Measurements from ENCODE around the gene CSE1L. TPM values are rescaled to one million over a fixed set of nuclear protein-coding genes. Genes with fewer than 3 reads are reported as not detected.
"Not testable (repeated sequence)": the region's sequence is repeated elsewhere in the genome, so short reads cannot be mapped to it uniquely, and the experiment has no call there.

The CSE1L gene
- total RNA-seq, 1 experiment from 2014 or later = 246 TPM

GRCh38 chr20:49078310-49078709 lies 32.2 kb downstream of the CSE1L start:
- Histone ChIP-seq H3K4ac (ENCODE audit: low read depth, low read length) (no peak overlapping the region), H2BK15ac (ENCODE audit: low read depth, low read length) (no peak overlapping the region), H2BK5ac (ENCODE audit: insufficient read length, low read length) (no peak overlapping the region), H3K79me2 (ENCODE audit: insufficient read depth, low read length) (no peaks in the 10 kb centered on the region), H3K4me2 (ENCODE audit: insufficient read depth, insufficient read length, low read length) (no peak overlapping the region), H3T11ph (ENCODE audit: low read length) (no peak overlapping the region), H3K27ac (ENCODE audit: insufficient read length, low read depth, low read length) (no peak overlapping the region), H3K23me2 (ENCODE audit: insufficient read length, low read depth, low read length, poor library complexity, severe bottlenecking) (no peaks in the 10 kb centered on the region), H3K9me3 (ENCODE audit: control insufficient read depth, low read depth, low read length) (no peaks in the 10 kb centered on the region), H3K56ac (ENCODE audit: insufficient read length, low read depth, low read length) (no peak overlapping the region), H4K5ac (ENCODE audit: insufficient read length, low read depth, low read length) (no peak overlapping the region), H2AFZ (ENCODE audit: low read length) (no peak overlapping the region), H2BK120ac (ENCODE audit: low read depth, low read length, poor library complexity, severe bottlenecking) (no peak overlapping the region), H4K8ac (replicated peaks; ENCODE audit: insufficient read length, low read depth, low read length) (no peak overlapping the region), H3K79me1 (ENCODE audit: insufficient read depth, low read depth, low read length, poor library complexity, severe bottlenecking) (no peaks in the 10 kb centered on the region), H3K27me3 (ENCODE audit: insufficient read depth, low read length) (no peaks in the 10 kb centered on the region), H3K4me1 (ENCODE audit: insufficient read depth, low read length) (no peaks in the 10 kb centered on the region), H2BK12ac (ENCODE audit: insufficient read length, low read depth, low read length) (no peak overlapping the region), H3K9ac (ENCODE audit: extremely low read depth, insufficient read length, low read length) (no peak overlapping the region), H3K23ac (ENCODE audit: insufficient read length, low read depth, low read length) (no peak overlapping the region), H3K14ac (ENCODE audit: insufficient read depth, low read length) (no peak overlapping the region), H2BK20ac (ENCODE audit: low read depth, low read length, poor library complexity, severe bottlenecking) (no peak overlapping the region), H3K18ac (ENCODE audit: insufficient read length, low read depth, low read length) (no peak overlapping the region), H4K20me1 (ENCODE audit: control insufficient read depth, insufficient read depth, insufficient read length) (no peaks in the 10 kb centered on the region), H4K91ac (ENCODE audit: insufficient read length, low read depth, low read length) (no peak overlapping the region), H2AK5ac (ENCODE audit: insufficient read length, low read length) (no peak overlapping the region)
- H3K4me3 Mint-ChIP-seq = no peak overlapping the region
- no peak overlapping the region for H3K27ac Mint-ChIP-seq
- H3K27me3 Mint-ChIP-seq (ENCODE audit: low read depth) = no peaks in the 10 kb centered on the region
- TF ChIP-seq CTCF (conservative IDR thresholded peaks at IDR 0.05) = no peak
- H3K36me3 Mint-ChIP-seq (ENCODE audit: insufficient read depth in 1 of 3, low read depth in 3 of 3) = peaks cover 37 to 97% (median 94%) of the 10 kb centered on the region in 3 experiments; a peak in 6 of 7 replicates
- H3K4me1 Mint-ChIP-seq = no peaks in the 10 kb centered on the region
- no peak for DNase-seq
- no peaks in the 10 kb centered on the region for H3K9me3 Mint-ChIP-seq
- no CpG with 5 or more reads among the region's 3 CpGs for WGBS (ENCODE audit: extremely low coverage, insufficient read length, low lambda C conversion rate)

DNA sequence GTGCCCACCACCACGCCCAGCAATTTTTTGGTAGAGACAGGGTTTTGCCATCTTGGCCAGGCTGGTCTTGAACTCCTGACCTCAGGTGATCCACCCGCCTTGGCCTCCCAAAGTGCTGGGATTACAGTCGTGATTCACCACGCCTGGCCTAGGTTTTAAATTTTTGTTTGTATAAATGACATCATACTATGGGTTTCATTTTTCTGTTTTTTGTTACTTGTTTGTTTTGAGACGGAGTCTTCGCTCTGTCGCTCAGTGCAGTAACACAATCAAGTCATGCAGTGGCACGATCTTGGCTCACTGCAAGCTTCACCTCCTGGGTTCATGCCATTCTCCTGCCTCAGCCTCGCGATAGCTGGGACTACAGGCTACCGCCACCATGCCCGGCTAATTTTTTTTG lies 36.2 kb downstream of the CSE1L start:
- H3T11ph ChIP-seq (ENCODE audit: low read length); H3K27ac ChIP-seq (ENCODE audit: insufficient read length, low read depth, low read length); H4K20me1 ChIP-seq (ENCODE audit: control insufficient read depth, insufficient read depth, insufficient read length); H2AFZ ChIP-seq (ENCODE audit: low read length); DNase-seq; H3K4me1 ChIP-seq (ENCODE audit: insufficient read depth, low read length); H3K23ac ChIP-seq (ENCODE audit: insufficient read length, low read depth, low read length); H3K4me2 ChIP-seq (ENCODE audit: insufficient read depth, insufficient read length, low read length); H2AK5ac ChIP-seq (ENCODE audit: insufficient read length, low read length); H2BK120ac ChIP-seq (ENCODE audit: low read depth, low read length, poor library complexity, severe bottlenecking); H3K27me3 Mint-ChIP-seq (ENCODE audit: low read depth); H3K4me3 Mint-ChIP-seq; H4K91ac ChIP-seq (ENCODE audit: insufficient read length, low read depth, low read length); H3K27ac Mint-ChIP-seq; H3K9me3 Mint-ChIP-seq; H3K79me2 ChIP-seq (ENCODE audit: insufficient read depth, low read length); H4K8ac ChIP-seq (replicated peaks; ENCODE audit: insufficient read length, low read depth, low read length); H4K5ac ChIP-seq (ENCODE audit: insufficient read length, low read depth, low read length); H2BK5ac ChIP-seq (ENCODE audit: insufficient read length, low read length); H3K9ac ChIP-seq (ENCODE audit: extremely low read depth, insufficient read length, low read length); H3K4me1 Mint-ChIP-seq; H3K14ac ChIP-seq (ENCODE audit: insufficient read depth, low read length); H3K4ac ChIP-seq (ENCODE audit: low read depth, low read length); H3K79me1 ChIP-seq (ENCODE audit: insufficient read depth, low read depth, low read length, poor library complexity, severe bottlenecking); H3K56ac ChIP-seq (ENCODE audit: insufficient read length, low read depth, low read length); H2BK20ac ChIP-seq (ENCODE audit: low read depth, low read length, poor library complexity, severe bottlenecking); H3K9me3 ChIP-seq (ENCODE audit: control insufficient read depth, low read depth, low read length); H2BK15ac ChIP-seq (ENCODE audit: low read depth, low read length); H2BK12ac ChIP-seq (ENCODE audit: insufficient read length, low read depth, low read length); H3K18ac ChIP-seq (ENCODE audit: insufficient read length, low read depth, low read length); H3K23me2 ChIP-seq (ENCODE audit: insufficient read length, low read depth, low read length, poor library complexity, severe bottlenecking); H3K27me3 ChIP-seq (ENCODE audit: insufficient read depth, low read length): not testable (repeated sequence)
- WGBS (ENCODE audit: extremely low coverage, insufficient read length, low lambda C conversion rate) = no CpG with 5 or more reads among the region's 12 CpGs
- peaks cover 45 to 95% (median 87%) of the 10 kb centered on the region in 3 experiments; a peak in 6 of 7 replicates for H3K36me3 Mint-ChIP-seq (ENCODE audit: insufficient read depth in 1 of 3, low read depth in 3 of 3)

Measured in H9 (cell line).